Measurements from ENCODE around the gene MYH9. TPM values are rescaled to one million over a fixed set of nuclear protein-coding genes. Genes with fewer than 3 reads are reported as not detected.
"Not testable (repeated sequence)": the region's sequence is repeated elsewhere in the genome, so short reads cannot be mapped to it uniquely, and the experiment has no call there.

Gene MYH9
- total RNA-seq, 1 experiment from 2014 or later = 464 TPM

DNA sequence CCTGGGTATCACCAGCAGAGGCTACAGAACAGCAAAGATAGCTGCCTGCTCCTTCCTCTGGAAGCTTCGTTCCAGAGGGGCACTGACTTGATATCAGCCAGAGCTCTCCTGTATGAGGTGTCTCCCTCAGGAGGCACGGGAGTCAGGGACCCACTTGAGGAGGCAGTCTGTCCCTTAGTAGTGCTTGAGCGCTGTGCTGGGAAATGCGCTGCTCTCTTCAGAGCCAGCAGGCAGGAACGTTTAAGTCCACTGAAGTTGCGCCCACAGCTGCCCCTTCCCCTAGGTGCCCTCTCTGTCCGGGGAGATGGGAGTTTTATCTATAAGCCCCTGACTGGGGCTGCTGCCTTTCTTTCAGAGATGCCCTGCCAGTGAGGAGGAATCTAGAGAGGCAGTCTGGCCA, 116.5 kb downstream of the MYH9 start:
- not testable (repeated sequence) for DNase-seq (ENCODE audit: low read depth)

- no peak for DNase-seq (ENCODE audit: low read depth)
These were observed 119.8 kb downstream of the MYH9 start for GRCh38 chr22:36267896-36268485.

GRCh38 chr22:36267058-36267457, 120.7 kb downstream of the MYH9 start:
- no peak for DNase-seq (ENCODE audit: low read depth)

DNA sequence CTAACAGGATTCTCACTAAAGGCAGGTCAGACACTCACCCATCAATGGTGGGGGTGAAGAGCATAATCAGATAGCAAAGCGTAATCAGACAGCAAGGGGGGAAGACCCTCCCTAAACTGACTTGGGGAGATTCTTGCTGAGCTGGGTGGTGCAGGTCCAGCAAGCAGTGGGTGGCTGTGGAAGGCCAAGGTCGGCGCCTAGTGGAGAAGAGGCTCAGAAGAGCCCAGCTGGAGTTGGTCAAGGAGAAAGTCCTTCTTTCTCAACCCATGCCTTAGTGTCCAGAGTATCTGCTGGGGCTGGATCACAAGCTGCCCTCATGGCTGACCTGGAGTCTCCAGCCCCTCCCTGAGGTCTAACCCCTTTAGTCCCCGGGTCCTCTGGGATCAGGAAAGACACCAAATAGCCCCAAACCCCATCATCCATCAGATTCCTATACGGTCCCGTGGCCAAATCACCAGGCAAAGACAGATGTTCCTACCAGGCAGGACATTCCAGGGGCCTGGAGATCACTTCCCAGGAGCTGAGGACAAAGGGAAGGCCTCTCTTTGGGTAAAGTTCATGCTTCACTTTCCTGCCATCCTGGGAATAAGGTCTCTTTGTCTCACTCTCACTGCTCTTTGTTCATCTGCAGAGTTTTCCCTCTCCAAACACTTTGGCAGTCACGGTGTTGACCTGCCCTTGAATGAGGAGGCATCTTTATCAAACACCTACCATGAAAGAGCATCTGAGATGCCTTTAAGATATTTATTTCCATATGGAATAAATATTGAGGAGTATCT, 123.7 kb downstream of the MYH9 start:
- DNase-seq (ENCODE audit: low read depth) = not testable (repeated sequence)

DNA sequence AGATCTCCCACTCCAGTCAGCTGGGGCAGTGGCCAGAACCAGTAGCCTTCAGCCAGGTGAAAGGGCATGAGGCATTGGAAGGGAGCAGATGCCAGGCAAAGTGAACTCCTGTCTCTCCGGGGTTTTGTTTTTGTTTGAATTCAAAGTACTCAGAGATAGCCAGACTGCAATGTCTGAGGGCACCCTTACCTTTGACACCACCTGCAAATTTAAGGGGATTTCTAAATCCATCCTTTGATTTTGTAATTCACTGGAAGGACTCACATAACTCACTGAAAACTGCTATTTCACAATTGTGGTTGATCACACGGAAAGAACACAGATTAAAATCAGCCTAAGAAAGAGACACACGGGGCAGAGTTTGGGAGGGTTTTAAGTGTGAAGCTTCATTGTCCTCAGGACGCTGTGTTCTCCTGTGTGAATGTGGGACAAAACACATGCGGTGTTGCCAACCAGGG, 124.5 kb downstream of the MYH9 start:
- not testable (repeated sequence) for DNase-seq (ENCODE audit: low read depth)

DNA sequence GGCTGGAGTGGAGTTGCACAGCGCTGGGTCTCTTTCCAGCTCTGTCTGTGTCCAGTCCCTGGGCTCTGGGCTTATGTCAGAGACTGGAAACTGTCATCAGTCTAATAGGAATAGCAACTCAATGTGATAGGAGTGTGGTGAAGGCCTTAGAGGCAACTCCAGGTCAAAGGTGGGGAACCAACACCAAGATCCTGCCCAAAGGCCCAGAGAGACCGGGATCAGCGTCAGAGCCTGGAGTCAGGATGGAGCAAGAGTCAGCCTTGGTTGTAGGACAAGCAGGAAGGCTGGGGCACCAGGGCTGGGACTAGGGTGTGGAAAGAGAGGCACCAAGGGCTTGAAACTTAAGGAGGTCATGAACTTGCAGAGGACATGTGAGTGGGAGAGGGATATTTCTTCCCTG, 125.5 kb downstream of the MYH9 start:
- DNase-seq (ENCODE audit: low read depth) = not testable (repeated sequence)

- not testable (repeated sequence) for DNase-seq (ENCODE audit: low read depth)
These were observed 126.1 kb downstream of the MYH9 start for GRCh38 chr22:36261675-36262074.

DNA sequence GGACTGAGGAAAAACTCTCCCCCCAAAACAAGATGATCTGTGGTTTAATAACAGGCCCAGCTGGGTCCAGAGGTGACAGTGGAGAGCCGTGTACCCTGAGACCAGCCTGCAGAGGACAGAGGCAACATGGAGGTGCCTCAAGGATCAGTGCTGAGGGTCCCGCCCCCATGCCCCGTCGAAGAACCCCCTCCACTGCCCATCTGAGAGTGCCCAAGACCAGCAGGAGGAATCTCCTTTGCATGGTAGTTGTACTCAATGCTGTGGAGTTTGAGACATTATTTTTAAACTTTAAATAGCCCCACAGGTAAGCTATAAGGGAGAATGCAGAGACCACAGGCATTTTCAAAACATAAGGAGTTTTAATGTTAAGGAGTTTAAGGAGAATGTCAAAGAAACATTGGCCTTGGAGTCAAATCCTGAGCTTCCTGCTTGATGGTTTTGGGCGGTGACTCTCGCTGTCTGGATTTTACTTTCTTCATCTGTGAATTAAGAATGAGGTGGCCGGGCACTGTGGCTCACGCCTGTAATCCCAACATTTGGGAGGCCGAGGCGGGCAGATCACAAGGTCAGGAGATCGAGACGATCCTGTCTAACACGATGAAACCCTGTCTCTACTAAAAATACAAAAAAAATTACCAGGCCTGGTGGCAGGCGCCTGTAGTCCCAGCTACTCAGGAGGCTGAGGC, 128.0 kb downstream of the MYH9 start:
- no peak for DNase-seq (ENCODE audit: low read depth)

- DNase-seq (ENCODE audit: low read depth) = no peak
These were observed 128.8 kb downstream of the MYH9 start for GRCh38 chr22:36258701-36259614.

DNA sequence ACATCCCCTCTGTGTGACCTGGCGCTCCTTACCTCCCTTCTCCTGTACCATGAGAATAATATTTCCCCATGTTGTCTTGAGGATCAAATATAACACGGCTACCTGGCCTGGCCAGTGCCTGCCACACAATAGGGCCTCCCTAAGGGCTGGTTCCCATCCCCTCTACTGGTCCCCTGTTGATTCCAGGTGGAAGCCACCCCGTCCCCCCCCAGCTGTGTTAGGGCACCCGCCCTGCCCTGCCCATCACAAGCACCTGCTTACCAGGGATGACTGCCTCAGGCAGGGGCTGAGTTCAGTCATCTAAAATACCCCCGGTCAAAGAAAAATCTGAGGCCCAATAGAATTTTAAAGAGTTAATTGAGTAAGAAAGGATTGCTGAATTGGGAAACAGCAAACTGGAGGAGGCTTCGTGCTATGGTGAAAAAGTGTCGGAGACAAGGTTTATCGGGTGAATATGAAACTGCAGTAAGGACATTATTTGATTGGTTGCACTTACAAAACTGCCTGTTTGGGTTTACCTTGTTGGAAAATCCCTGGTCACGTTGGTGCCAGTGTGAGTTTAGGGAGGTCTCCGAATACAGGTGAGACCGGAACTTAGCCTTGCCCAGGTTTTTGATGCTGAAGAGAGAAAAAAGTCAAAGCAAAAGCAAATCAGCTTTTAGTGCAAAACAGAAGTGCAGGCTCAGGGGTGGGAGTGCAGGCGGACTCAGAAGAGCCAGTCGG, 129.7 kb downstream of the MYH9 start:
- no peak for DNase-seq (ENCODE audit: low read depth)

- no peak for DNase-seq (ENCODE audit: low read depth)
These were observed 130.5 kb downstream of the MYH9 start for GRCh38 chr22:36257308-36257707.

GRCh38 chr22:36256478-36256877, 131.3 kb downstream of the MYH9 start:
- no peak for DNase-seq (ENCODE audit: low read depth)

DNA sequence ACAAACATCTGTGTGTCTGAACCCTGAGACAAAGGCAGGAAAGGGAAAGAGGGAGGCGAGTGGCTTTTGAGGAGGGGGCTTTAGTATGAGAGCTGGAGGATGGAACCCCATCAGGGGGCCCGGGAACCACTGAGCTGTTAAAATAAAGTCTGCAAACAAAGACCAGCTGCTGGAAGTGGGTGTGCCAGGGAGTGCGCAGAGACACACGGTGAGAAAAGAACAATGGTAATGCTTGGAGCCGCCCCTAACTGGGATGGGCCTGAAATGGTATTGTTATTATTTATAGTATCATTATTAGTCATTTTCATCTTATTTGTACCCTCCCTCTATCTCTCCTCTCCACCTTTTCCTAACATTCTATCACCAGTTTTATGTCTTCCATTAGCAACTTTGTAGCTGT, 132.2 kb downstream of the MYH9 start:
- DNase-seq (ENCODE audit: low read depth) = not testable (repeated sequence)

DNA sequence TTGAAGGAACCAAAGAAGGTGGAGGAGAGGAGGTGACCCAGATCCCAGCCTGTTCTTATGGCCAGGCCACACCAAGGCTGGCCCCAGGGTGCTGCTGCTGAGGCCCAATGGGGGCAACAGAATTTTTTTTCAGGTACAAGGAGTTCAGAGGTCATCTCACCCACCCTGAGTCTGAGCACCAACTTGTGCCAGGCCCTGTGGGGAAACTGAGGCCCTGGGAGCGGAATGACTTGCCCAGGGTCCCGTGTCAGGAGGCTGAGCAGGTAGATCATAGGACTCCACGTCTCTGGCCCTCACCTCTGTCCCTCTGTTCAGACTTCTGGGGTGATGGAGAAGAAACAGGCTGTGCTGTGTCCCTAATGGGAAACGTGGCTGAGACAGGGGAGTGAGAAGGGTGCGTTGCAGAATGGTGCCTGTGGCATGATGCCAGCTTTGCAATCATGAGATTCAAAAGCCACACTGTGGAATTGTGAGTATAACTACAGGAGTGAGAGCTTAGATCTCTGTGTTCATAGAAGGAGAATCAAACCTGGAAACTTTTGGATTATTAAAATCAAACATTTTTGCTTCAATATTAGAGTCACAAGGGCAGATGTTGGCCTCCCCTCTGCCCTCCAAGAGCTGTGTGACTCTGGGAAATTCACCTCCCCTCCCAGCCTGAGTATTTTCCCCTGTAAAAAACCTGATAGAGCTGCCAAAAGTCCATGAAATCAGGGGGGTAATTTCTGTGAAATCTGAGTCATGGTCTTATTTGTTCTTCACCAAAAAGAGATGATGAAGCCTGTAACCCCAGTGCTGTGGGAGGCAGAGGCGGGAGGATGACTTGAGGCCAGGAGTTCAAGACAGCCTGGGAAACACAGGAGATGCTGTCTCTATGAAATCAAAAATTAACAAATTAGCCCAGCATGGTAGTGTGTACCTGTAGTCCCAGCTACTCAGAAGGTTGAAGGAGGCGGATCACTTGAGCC, 134.0 kb downstream of the MYH9 start:
- DNase-seq (ENCODE audit: low read depth) = peak; percentile 56

DNA sequence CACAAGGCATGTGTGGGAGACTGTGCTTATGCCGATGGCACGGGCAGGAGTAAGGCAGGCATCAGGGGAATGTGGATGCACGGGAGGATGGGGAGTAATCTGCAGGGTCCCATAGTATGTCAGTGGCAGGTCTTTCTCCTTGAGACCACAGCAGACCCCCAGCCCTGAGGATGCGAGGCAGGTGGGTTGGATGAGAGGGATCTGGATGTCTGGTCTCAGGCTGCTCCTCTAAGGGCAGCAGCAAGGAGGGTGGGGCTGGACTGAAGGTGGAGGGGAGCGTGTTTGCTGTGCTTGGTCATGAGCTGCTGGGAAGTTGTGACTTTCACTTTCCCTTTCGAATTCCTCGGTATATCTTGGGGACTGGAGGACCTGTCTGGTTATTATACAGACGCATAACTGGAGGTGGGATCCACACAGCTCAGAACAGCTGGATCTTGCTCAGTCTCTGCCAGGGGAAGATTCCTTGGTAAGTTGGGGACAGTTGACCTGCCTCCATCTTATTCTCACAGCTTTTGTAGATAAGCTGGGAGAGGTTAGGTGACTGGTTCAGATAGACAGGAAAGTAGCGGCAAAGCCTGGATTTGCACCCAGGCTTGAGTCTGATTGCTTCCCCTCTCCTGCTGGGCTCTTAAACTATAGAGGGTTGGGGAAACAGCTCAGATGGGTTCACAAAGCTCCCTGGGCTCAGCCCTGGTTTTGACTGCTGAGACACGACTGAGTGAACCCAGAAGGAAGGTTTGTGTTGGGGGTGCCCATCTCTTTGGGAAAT, 134.8 kb downstream of the MYH9 start, which contains the start of gene APOL1:
Gene APOL1, plus strand, starts transcription at position 380 of the 769 bp plus-strand sequence. CDS start 1,823 bp downstream, outside the sequence.
- peak; percentile 86 for DNase-seq (ENCODE audit: low read depth)

- not testable (repeated sequence) for DNase-seq (ENCODE audit: low read depth)
These were observed 135.7 kb downstream of the MYH9 start for GRCh38 chr22:36251979-36252608.

DNA sequence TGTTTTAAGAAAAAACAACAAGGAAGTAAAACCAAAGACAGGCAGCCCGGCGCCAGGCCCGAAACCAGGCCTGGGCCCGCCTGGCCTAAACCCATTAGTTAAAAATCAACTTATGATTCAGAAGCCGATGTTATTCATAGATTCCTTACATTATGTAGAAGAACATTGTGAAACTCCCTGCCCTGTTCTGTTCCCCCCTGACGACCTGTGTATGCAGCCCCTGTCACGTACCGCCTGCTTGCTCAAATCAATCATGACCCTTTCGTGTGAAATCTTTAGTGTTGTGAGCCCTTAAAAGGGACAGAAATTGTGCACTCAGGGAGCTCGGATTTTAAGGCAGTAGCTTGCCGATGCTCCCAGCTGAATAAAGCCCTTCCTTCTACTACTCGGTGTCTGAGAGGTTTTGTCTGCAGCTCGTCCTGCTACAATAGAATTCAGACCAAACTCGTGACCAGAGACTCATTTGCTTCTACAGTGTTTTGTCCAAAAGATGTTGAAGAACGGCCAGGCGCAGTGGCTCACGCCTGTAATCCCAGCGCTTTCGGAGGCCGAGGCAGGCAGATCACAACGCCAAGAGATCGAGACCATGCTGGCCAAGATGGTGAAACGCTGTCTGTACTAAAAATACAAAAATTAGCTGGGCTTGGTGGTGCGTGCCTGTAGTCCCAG, 137.3 kb downstream of the MYH9 start:
- not testable (repeated sequence) for DNase-seq (ENCODE audit: low read depth)

- DNase-seq (ENCODE audit: low read depth) = no peak
These were observed 138.6 kb downstream of the MYH9 start for GRCh38 chr22:36249160-36249559.

Data from Daoy (cell line).